ENCODE measurements around the gene COBL.

- no peak for TF ChIP-seq CTCF (IDR thresholded peaks at IDR 0.05; ENCODE audit: extremely low read depth in 1 of 2, insufficient read depth in 1 of 2, low read depth in 1 of 2, low read length in 2 of 2)
- no peak for TF ChIP-seq JUN (IDR thresholded peaks at IDR 0.05; ENCODE audit: borderline replicate concordance, insufficient read depth, insufficient read length, low read depth)
- TF ChIP-seq POLR2A (IDR thresholded peaks at IDR 0.05; ENCODE audit: low read depth, low read length), result no peak
- TF ChIP-seq MAX (IDR thresholded peaks at IDR 0.05; ENCODE audit: insufficient read depth, insufficient read length), result no peak
Observed at GRCh38 chr7:50994753-50995319, 321.8 kb downstream of the COBL start.
